NAMALWA (cell line): ENCODE data around the gene NLGN1.

Experiments used
- DNase-seq: peaks from one replicate; pipeline ENCODE4 v3.0.0-alpha.2; 2015; ENCODE audit warnings: low spot score

Gene NLGN1

DNA sequence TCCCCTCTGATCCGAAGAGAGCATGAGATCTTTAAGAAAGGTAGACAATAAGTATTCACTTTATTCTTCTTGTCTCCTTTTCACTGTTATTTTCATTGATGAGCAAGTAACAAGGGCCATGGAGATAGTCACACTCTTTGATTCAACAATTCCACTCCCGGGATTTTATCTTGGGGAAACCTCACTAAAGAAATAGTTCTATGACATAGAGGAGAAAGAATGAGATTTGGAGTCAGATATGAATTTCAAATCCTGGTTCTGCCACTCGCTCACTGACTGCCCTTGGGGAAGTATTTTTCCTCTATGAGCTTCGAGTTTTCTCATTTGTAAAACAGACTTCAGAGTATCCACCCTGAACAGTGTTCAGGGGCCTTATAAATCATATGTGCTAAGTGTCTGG lies 514.6 kb downstream of the NLGN1 start:
- no peak for DNase-seq

DNA sequence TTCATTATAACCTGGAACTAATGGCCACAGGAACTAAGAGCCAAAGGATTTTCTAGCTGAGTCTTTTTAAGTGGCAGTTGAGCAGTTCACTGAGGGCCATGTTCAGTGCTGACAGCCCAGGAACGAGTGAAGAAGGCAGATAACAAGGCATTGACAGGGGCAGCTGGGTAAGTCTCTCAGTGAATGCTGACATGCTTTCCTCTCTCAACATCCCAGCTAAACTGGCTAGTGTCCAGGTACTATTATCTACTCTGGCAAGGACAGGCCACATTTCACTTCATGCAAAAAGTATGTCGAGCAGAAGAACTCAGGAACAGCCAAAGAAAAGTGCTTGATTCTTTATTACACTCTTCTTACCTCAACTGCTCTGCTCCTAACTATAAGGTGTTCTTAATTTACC lies 515.9 kb downstream of the NLGN1 start:
- no peak for DNase-seq

DNA sequence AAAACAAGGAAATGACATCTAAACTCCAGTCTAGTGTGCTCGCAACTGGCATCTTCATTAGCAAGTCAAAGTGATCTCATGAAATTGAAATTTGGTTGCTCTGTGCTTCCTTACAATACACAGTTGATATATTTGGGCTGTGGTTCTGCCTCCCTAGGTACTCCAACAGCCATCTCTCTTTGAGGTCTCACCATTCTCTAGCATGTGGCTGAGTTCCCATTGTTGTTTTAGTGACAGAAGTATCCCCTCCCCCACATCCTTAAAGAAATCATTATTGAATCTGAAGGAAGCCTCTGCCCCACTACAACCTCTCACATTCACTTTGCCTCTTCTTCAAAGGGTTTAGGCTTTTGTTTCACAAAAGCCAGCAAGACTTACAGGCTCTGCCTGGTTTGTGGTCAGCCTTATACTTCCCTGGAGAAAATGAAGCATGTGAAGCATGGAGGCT lies 516.5 kb downstream of the NLGN1 start:
- DNase-seq, result no peak

DNA sequence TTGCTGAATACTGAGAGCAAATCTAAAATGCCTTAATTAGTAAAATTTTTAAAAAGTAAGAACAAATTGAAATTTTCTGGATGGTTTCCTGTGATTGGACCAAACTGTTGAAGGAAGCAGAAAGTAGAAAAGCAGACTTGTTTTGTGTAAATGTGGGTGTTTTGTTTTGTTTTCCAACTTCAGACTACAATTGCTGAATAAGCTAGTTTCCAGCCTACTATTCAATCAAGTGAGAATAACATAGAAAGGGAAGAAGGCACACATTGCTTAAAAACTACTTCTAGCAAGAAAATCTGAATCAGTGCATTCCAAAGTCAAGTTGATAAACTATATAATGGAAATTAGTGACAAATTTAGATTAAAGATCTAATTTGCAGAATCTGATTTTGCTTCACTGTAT lies 519.3 kb downstream of the NLGN1 start:
- DNase-seq, result no peak

DNA sequence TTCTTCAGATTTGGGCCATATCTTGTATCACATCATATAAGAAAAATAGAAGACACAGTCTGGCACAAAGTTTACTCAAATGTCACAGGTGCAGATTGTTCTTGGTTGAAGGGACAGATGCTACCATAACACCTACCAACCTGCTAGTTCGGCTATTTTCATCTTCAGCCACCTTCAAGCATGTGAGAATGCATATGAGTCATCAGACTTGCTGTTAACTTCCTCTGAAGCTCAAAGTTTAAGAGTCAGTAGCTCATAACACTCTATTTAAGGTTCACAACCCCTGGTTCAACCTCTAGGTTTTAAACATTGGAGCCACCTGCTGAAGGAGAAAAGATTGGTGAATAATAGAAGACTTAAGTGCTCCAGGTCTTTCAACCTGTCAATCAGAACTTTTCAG lies 522.8 kb downstream of the NLGN1 start:
- DNase-seq, result no peak

DNA sequence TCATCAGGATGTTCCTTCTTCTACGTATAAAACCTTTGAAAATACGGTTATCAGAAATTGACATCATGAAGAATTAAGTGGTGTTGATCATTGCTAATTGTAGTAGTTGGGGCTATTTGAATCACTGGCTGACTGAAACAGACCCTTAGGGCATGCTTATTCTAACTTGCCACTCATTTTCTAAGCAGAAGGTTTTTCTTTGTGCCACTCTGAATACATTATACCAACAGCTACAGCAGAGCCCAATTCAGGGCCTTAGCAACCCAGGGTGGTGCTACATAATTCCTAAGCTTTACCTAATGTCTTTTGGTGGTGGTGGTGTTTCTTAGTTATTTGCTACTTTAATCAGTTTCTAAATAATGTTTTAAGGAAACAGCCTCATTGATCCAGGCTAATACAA lies 524.2 kb downstream of the NLGN1 start:
- no peak for DNase-seq

DNA sequence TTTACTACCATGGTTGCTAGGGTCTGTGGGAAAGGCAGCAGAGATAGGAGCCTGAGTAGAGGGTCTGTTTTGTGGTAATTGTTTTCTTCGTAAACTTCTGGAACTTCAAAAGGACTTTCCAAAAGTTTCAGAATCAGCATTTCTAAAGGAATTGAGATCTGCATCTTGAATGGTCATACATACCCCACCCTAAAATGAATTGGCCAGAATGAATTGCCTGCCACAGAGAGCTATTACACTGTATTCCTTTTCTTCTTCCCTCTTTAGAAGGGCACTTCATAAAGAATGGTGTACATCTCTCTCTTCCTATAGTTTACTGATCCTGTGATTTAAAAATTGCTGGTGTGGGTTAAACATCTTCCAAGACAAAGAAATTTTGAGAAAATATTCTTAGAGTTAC lies 525.7 kb downstream of the NLGN1 start:
- no peak for DNase-seq

DNA sequence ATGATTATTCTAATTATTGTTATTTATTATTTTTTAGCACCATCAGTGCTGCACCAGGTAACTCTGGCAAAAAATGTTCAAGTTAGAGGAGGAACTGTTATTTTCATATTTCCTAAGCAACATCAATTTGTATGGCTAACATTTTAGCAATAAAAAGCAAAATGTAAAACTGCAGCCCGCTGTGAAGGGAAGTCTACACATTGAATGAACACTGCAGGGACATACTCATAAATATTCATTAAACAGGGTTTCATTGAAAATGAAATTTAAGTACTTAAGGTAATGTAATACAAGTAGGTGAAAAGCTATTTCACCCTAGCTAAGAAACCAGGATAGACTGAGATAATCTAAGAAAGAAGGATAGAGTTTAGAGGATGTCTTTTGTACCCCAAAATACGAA lies 532.7 kb downstream of the NLGN1 start:
- no peak for DNase-seq

DNA sequence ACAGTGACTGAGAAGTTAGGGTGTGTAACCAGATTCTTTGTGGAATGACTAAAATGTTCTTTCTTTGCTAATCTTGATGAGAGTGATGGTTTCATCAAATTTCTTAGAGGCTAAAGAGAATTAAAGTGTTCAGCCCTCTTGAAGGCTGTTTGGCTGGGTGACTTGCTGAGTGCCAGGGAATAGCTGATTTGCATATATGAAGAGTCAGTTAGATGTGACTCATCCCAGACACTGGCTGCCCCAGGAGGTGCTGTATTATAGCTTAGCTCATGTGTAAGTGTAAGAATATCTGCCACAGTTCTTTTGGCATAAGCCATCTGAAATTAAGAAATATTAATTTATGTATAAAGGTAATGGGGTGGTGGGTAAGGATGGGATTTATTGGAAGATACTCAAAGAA lies 535.1 kb downstream of the NLGN1 start:
- no peak for DNase-seq

DNA sequence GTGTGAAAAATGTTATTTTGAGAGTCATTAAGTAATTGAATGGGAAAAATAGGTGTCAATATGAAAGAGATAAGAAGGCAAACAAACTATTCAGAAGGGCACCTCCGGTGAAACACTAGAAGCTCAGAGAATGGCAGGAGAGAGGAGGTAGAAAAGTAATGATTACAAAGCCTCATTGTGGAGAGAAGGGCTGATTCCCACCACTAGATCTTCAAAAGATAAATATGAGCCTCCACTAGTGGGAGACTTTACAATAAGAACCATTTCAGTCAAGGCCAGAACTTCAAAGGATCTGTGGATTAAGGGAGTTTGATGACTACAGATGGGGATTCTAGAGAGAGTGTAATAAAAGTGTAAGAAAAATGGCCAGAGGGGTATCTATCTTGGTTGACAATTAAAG lies 535.6 kb downstream of the NLGN1 start:
- DNase-seq, result no peak

DNA sequence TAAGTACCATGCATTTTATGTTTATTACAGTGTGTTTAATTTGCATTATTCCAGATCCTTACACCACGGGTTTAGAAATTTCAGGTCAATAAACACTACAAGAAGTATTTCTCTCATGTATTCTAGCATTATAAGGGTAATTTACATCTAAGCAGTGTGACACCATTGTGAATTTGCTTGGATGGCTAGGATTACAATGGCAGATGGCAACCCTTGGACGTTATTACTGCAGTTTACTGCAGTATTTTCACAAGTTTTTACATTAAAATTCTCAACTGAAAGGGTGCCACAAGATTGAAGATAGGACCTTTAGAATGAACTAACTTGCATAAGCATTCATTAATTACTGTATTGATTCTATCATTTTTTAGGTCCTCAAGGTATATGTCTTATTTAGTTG lies 538.8 kb downstream of the NLGN1 start:
- DNase-seq, result no peak

DNA sequence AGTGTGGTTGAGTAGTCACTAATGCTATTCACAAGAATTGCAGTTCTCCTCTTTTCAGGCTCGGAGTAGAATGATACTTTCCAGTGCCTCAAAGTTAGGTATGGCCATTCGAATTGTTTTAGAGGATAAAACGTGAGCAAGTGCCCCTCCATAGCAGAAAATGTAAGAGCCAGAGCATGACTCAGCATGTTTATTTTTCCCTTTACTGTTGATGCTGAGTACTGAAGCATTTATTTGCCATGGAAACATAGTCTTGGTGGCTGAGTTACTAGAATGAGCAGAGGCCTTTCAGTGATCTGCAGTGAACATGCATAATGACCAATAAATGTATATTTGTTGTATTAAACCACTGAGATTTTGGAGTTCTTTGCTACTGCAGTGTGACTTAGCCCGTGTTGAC lies 540.6 kb downstream of the NLGN1 start:
- DNase-seq, result no peak

DNA sequence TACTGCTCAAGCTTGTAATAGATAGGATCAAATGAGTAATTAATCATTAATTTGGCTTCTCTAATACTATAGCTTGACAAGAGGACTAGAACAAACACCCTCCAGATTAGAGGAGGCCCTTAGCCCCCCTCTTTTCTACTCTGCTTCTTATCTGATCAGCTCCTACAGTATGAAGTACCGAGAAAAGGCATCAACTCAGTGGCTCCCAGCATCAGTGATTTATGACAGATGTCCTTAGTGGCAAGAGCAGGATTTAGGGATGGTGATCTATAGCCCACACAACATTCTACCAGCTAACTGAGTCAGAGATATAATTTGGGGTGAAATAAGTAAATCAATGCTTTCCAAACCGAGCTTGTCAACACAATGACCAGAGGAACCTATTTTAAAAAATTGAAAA lies 541.1 kb downstream of the NLGN1 start:
- no peak for DNase-seq

DNA sequence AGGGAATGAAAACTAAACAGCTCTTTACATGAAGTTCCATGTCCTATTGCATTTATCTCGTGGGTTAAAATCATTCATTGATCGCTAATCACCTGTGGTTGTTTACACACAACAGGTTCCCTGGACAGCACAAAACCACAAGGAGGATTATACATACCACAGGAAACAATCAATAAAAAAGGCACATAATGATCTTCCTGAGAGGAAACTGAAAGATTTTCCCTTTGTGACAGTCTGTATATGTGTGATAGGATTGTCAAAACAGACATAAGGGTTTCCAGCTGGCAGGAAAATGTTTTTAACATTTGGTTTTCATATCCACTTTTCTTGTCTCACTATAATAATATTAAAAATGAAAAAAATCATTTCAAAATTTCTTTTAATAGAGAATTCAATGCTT lies 541.8 kb downstream of the NLGN1 start:
- DNase-seq, result no peak

DNA sequence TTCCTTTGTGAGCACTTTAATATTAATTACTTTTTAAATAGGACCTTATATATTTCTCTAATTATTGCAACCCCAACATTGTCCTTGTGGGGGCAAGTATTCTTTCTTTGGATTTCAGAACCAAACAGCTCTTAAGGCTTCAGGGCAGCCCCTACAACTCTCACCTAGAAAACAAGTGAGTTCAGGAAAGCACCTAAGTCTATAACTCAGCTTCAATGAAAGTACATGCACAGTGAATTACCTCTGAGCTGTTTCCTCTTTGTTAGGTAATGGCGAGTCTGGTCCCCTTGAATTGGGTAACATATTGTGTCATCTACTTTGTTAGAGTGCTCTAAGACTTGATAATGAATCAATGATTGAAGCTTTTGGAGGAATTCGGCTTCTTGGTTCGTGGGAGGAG lies 545.7 kb downstream of the NLGN1 start:
- DNase-seq, result no peak

DNA sequence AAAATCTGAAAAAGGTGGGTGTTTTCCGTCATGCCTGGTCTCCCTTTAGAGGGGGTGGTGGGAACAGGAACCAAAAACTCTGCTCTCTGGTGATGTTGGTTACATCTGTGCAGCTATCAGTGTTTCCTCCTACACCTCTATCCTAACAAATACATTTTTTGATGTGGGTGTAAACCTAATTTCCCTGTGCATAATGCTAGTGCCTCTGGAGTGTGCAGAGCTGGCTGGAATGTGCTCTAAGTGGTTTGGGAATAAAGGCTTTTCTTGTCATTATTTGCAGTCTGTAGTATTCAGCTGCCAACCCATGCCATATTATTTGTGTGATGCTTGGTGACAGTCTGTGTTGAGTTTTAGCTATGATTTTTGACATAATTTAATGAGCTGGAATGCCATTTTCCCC lies 547.6 kb downstream of the NLGN1 start:
- DNase-seq, result no peak

DNA sequence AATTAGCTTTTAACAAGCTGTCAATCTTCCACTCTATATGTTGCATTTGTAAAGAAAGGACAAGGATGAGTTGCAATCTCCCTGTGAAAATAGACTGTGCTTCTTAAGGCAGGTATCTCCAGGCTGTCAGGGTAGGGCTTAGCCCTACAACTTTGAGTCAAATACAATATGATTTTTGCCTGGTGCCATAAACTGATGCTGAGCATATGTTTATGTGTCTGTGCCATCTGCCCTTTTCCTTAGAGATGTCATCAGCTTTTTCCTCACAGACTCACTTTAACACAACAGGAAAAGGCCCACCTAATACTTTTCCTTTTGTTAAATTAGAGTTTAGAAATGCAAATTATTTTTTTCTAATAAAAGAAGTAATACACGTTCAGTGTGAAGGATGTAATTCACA lies 548.3 kb downstream of the NLGN1 start:
- no peak for DNase-seq

DNA sequence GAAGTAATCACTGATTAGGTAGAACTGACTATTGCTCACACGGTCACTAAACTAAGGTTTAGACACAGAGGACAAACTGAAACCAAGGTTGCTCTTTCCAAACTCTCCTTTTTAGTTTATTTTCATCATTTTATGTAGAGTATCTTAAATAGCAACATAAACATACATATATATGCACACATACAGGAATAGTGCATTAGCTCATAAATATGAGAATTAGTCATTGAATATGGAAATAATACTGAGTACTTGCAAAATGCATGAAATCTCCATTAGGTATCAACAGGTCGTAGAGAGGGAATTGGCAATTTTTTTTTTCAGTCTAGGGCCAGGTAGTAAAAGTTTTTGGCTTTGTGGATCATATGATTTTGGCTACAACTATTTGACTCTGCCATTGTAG lies 557.1 kb downstream of the NLGN1 start:
- DNase-seq, result no peak

DNA sequence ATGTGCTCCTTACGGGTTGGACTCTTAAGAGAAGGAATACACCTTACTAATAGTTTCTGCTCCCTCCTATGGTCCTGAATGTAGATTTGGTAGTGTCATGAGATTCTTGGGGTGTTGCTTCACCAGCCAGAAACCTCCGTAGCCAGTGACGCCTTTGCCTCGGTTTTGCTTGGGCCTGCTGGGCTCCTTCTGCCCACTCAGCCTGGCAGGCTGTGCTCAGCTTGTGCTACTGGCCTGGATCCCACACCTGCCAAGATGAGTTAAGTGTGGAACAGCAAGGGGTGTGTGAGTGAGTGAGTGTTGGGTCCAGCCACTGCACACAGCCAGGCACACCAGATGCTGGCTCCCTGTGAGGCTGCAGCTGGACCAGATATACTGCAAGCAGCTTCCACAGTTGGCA lies 560.1 kb downstream of the NLGN1 start:
- DNase-seq, result no peak

DNA sequence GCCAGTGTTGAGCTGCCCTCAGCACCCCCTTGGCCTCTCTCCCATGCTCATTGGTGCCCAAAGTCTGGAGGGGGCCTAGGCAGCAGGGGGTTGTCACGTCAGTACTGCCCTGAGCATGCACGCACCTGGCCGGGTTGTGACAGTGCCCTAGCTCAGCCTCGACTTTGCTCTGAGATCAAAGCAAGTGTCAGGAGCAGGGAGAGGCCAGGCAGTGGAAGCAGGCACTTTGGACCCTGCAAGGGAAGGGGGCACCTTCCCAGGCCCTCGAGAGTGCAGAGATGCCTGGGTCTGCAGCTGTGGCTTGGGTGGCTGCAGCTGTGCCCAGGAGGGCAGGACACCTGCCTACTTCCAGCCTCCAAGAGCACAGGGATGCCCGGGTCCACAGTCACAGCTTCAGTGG lies 561.3 kb downstream of the NLGN1 start:
- no peak for DNase-seq

DNA sequence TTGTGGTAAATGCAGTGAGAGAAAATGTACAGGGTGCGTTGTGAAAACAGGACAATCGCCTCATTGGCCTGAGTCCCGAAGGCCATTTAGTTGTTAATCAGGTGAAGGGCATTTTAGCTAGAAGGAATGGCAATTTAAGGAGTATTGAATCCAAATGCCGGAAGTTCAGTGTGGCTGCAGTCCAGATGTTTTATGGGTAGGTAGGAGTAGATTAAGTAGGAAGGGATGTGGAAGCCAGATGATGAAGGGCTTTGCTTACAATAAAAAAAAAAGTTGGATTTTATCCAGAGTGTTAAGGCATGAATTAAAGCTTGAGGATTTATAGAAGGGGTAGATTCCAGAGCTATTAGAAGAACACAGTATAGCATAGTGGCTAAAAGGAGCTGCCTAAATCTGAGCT lies 572.7 kb downstream of the NLGN1 start:
- no peak for DNase-seq

DNA sequence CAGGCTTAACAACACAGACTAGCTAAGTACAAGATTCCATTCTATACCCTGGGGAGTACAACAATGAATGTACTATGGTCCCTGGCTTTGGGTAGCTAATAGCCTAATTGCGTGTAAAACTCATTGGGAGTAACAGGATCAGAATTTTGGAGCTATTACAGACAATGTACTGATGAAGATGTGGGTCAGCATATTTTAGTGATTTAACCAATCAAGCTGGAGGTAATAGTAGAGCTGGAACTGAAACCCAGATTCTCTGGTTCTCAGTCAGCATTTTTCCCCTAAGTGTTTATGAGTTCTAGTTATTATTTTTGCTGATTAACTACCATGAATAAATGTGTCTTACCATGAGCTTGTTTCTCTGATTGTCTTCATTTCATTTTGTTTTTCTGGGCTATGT lies 578.7 kb downstream of the NLGN1 start:
- no peak for DNase-seq

DNA sequence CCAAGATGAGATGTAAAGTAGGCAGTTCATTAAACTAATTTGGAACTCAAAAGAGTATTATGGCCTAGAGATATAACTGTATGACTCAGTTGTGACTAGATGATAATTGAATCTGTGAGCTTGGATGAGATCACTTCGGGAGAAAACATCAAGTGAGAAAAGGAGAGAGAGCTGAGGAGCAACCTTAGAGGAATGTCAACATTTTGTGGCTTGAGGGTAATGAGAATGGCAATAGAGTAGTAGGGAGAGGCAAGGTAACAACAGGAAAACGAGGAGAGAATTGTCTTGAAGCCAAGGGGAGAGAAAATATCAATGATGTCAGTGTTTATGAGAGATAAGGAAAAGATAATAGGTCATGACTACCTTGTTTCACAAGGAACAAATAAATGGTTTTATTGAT lies 580.2 kb downstream of the NLGN1 start:
- DNase-seq, result no peak

DNA sequence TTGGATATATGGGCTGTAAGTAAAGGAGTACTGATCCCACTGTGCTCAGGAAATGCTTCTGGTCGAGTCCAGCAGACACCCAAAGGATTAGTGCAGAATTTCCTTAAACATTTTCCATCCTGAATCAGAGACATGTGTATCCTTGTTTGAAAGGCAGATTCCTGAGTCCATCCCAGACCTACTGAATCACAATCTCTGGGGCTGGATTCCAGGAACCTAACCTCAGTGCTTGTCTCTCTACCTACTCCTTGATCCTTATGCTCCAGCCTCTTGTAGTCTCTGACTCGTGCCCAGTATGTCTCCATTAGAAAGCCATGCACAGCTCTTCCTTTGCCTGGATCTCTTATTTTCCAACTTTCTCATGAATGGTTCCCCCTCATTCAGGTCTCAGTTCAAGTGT lies 585.8 kb downstream of the NLGN1 start:
- no peak for DNase-seq

DNA sequence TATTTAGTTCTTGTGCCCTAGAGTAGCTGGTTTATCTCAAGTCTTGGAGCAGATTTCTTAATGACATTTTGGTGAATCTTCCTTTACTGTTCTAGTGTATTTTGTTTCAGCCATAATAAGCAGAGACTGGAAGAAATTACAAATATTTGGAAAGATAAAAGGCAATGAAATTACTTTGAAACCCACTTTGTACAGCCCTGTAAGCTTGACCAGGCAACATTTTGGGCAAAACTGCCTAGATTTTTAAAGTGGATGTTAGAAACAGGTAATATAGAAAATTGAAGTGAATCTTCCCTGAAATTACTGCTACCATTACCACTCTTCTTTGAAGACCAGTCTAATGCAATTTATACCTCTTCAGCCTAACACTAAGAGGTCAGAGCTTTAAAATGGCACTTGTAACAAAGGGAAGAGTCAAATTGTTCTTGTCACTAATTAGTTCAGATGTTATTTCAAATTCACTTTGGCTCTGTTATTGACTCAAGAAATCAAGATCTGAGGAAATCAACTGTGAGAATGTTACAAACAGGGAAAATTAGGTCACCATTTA lies 589.4 kb downstream of the NLGN1 start:
- DNase-seq, result no peak
